Natural killer cell (primary cell): ENCODE measurements around the gene MYO5B. TPM values are rescaled to one million over a fixed set of nuclear protein-coding genes. Genes with fewer than 3 reads are reported as not detected.
A peak's percentile ranks its signal among the peaks of the same experiment; 100 is the strongest.

Experiments used
- ATAC-seq, 3 donors: fragments of 150-1000 bp in 2 of 3; fragments of 200-7000 bp in 1 of 3; cut with Tn5 transposase; 1 replicate in 1 of 3; 2 replicates in 2 of 3; pipeline ENCODE4 v1.10.0; 2021; ENCODE audit warnings: mild to moderate bottlenecking in 2 of 3, moderate library complexity in 2 of 3
- DNase-seq, 2 donors: peaks; one replicate each; pipeline versions ENCODE4 v3.0.0 to v3.0.0-alpha.2; 2013 to 2021; ENCODE audit warnings: mixed read lengths in 1 of 2
- H3K27ac ChIP-seq: one replicate; pipeline ENCODE4 v1.5.1; 2013; ENCODE audit warnings: mild to moderate bottlenecking, low read length
- H3K27me3 ChIP-seq: one replicate; pipeline ENCODE4 v1.6.1; 2013; ENCODE audit warnings: low read length; ENCODE audit not compliant: control insufficient read depth, insufficient read depth
- H3K36me3 ChIP-seq: one replicate; pipeline ENCODE4 v1.6.1; 2013; ENCODE audit warnings: low read length; ENCODE audit not compliant: control insufficient read depth, insufficient read depth
- H3K4me1 ChIP-seq: one replicate; pipeline ENCODE4 v1.6.1; 2013; ENCODE audit warnings: low read length; ENCODE audit not compliant: control insufficient read depth, insufficient read depth
- H3K4me3 ChIP-seq: one replicate; pipeline ENCODE4 v1.5.1; 2013; ENCODE audit warnings: low read length
- H3K9me3 ChIP-seq: one replicate; pipeline ENCODE4 v1.6.1; 2013; ENCODE audit warnings: low read length; ENCODE audit not compliant: control insufficient read depth, insufficient read depth
- H3K27ac Mint-ChIP-seq, 2 donors: one replicate each; pipeline ENCODE4 v1.8.0; 2022; ENCODE audit warnings: mild to moderate bottlenecking in 2 of 2, mixed read lengths in 2 of 2, moderate library complexity in 1 of 2
- H3K27me3 Mint-ChIP-seq, 2 donors: one replicate each; pipeline ENCODE4 v1.8.0; 2022; ENCODE audit warnings: low read depth in 2 of 2, mixed read lengths in 2 of 2
- H3K36me3 Mint-ChIP-seq: one replicate; pipeline ENCODE4 v1.8.0; 2022; ENCODE audit warnings: mixed read lengths
- H3K4me1 Mint-ChIP-seq, 2 donors: one replicate each; pipeline ENCODE4 v1.8.0; 2022; ENCODE audit warnings: mixed read lengths in 2 of 2
- H3K4me3 Mint-ChIP-seq: one replicate; pipeline ENCODE4 v1.8.0; 2022; ENCODE audit warnings: mild to moderate bottlenecking, moderate library complexity, mixed read lengths
- H3K9me3 Mint-ChIP-seq, 2 donors: one replicate each; pipeline ENCODE4 v1.8.0; 2022; ENCODE audit warnings: mixed read lengths in 2 of 2
- WGBS: methylation state at CpG from one replicate; pipeline ENCODE4 v1.1.7; 2013; ENCODE audit warnings: missing lambda C conversion rate; ENCODE audit not compliant: insufficient coverage; 5-methylcytosine and 5-hydroxymethylcytosine counted together
- intact Hi-C: fragments of 100-400 bp; cut with micrococcal nuclease; formaldehyde crosslinking; loops from one replicate; pipeline ENCODE4 v1.14.2; 2022
- total RNA-seq, 4 donors: library from RNA; stranded (reverse); fragments of 120-200 nt in 1 of 4; gene quantifications; one replicate each; pipeline versions ENCODE4 v1.2.3 to v1.2.4, GENCODE V29; 2013 to 2022
- TF ChIP-seq, protein P1 (sequence below): fragments of 200-600 bp; IDR thresholded peaks from one replicate; pipeline ENCODE4 v1.8.0; 2022; ENCODE audit warnings: antibody characterized with exemption

Gene MYO5B
- total RNA-seq, 3 donors from 2014 or later (not counting 1 experiment from before 2014, with no cell fraction given) = 0.33 TPM; not detected in 2

DNA sequence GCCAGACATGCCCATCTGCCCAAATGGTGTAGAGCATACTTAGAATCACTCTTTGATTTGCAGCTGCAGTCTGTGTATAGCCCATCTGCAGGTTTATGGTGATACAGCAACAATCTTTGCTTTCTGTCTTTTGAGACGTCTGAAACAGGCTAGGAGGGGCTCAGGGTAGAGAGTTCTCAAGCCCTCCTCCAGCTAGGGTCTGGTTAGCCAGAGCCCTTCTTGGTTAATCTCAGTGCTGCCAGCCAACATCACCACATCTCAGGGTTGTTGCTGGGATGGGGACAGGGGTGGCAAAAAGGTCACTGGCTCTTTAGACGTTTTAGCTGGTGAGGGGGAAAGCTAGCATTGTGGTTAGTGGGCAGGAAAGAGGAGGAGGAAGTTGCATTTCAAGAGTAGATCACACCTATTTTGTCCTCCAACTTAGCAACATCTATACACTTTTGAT, 245.0 kb downstream of the MYO5B start:
- Mint-ChIP-seq H3K36me3 (no peaks in the 10 kb centered on the region), H3K4me1 (peaks cover 13 to 17% of the 10 kb centered on the region in 2 donors), H3K9me3 (no peaks in the 10 kb centered on the region), H3K27ac (peak overlapping the region in 1 of 2 donors; percentile 70), H3K27me3 (peaks cover 16 to 33% of the 10 kb centered on the region in 2 donors), H3K4me3 (peak overlapping the region; percentile 61)
- Histone ChIP-seq H3K27ac (no peak overlapping the region), H3K27me3 (peaks cover 10% of the 10 kb centered on the region), H3K4me1 (peaks cover 5% of the 10 kb centered on the region), H3K36me3 (no peaks in the 10 kb centered on the region), H3K4me3 (no peak overlapping the region), H3K9me3 (no peaks in the 10 kb centered on the region)
- TF ChIP-seq, protein P1, sequence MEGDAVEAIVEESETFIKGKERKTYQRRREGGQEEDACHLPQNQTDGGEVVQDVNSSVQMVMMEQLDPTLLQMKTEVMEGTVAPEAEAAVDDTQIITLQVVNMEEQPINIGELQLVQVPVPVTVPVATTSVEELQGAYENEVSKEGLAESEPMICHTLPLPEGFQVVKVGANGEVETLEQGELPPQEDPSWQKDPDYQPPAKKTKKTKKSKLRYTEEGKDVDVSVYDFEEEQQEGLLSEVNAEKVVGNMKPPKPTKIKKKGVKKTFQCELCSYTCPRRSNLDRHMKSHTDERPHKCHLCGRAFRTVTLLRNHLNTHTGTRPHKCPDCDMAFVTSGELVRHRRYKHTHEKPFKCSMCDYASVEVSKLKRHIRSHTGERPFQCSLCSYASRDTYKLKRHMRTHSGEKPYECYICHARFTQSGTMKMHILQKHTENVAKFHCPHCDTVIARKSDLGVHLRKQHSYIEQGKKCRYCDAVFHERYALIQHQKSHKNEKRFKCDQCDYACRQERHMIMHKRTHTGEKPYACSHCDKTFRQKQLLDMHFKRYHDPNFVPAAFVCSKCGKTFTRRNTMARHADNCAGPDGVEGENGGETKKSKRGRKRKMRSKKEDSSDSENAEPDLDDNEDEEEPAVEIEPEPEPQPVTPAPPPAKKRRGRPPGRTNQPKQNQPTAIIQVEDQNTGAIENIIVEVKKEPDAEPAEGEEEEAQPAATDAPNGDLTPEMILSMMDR = no peak
- ATAC-seq (peak in 2 of 3 donors; percentile 45 to 78), DNase-seq (peak in 1 of 2 donors; percentile 38)
- intact Hi-C loops = no loop called here
- WGBS = 8% methylated on average over 1 of the region's 2 CpGs

- Mint-ChIP-seq H3K4me3 (no peak overlapping the region), H3K36me3 (no peaks in the 10 kb centered on the region), H3K9me3 (no peaks in the 10 kb centered on the region), H3K27me3 (peaks cover 12 to 23% of the 10 kb centered on the region in 2 donors), H3K4me1 (peaks cover 17% of the 10 kb centered on the region in 2 donors), H3K27ac (no peak overlapping the region)
- Histone ChIP-seq H3K9me3 (no peaks in the 10 kb centered on the region), H3K27me3 (peaks cover 8% of the 10 kb centered on the region), H3K27ac (no peak overlapping the region), H3K4me3 (no peak overlapping the region), H3K36me3 (no peaks in the 10 kb centered on the region), H3K4me1 (peaks cover 5% of the 10 kb centered on the region)
- DNase-seq (no peak), ATAC-seq (no peak)
- 92% methylated on average over 1 of the region's 1 CpG for WGBS
- TF ChIP-seq, protein P1 = no peak
- intact Hi-C loops = no loop called here
These were observed 246.0 kb downstream of the MYO5B start for GRCh38 chr18:49948975-49949374.

- ATAC-seq = no peak
- WGBS = 79% methylated on average over 8 of the region's 8 CpGs
- intact Hi-C loops = no loop called here
- H3K9me3 Mint-ChIP-seq = no peaks in the 10 kb centered on the region
- H3K27ac Mint-ChIP-seq = no peak overlapping the region
- peaks cover 3 to 4% of the 10 kb centered on the region in 2 donors for H3K4me1 Mint-ChIP-seq
- Histone ChIP-seq H3K4me3 (no peak overlapping the region), H3K27ac (no peak overlapping the region), H3K27me3 (peaks cover 5% of the 10 kb centered on the region), H3K4me1 (no peaks in the 10 kb centered on the region), H3K9me3 (no peaks in the 10 kb centered on the region), H3K36me3 (no peaks in the 10 kb centered on the region)
- H3K27me3 Mint-ChIP-seq = peaks cover 7 to 15% of the 10 kb centered on the region in 2 donors
- no peak overlapping the region for H3K4me3 Mint-ChIP-seq
- peak in 1 of 2 donors; percentile 21 for DNase-seq
- TF ChIP-seq, protein P1 = no peak
- no peaks in the 10 kb centered on the region for H3K36me3 Mint-ChIP-seq
These were observed 250.3 kb downstream of the MYO5B start for GRCh38 chr18:49944663-49945062.

- Histone ChIP-seq H3K4me1 (no peaks in the 10 kb centered on the region), H3K4me3 (no peak overlapping the region), H3K27ac (no peak overlapping the region), H3K9me3 (no peaks in the 10 kb centered on the region), H3K27me3 (peaks cover 2% of the 10 kb centered on the region), H3K36me3 (no peaks in the 10 kb centered on the region)
- intact Hi-C loops = no loop called here
- ATAC-seq (no peak), DNase-seq (no peak)
- TF ChIP-seq, protein P1 = no peak
- no peaks in the 10 kb centered on the region for H3K4me1 Mint-ChIP-seq
- H3K27ac Mint-ChIP-seq = no peak overlapping the region
- H3K27me3 Mint-ChIP-seq = peaks cover 15 to 17% of the 10 kb centered on the region in 2 donors
- no peaks in the 10 kb centered on the region for H3K9me3 Mint-ChIP-seq
- WGBS = 80% methylated on average over 1 of the region's 4 CpGs
- H3K4me3 Mint-ChIP-seq = no peak overlapping the region
- no peaks in the 10 kb centered on the region for H3K36me3 Mint-ChIP-seq
These were observed 258.1 kb downstream of the MYO5B start for GRCh38 chr18:49936821-49937220.
